GM23338 (cell line): ENCODE measurements around the gene OTUD1. TPM values are rescaled to one million over a fixed set of nuclear protein-coding genes. Genes with fewer than 3 reads are reported as not detected.

ENCODE experiments used
- ATAC-seq: fragments of 200-7000 bp; cut with Tn5 transposase; 3 replicates; pipeline ENCODE4 v1.9.1; 2020
- DNase-seq: peaks from one replicate; pipeline ENCODE4 v3.0.0-alpha.2; 2015; ENCODE audit warnings: low spot score
- H2AFZ ChIP-seq: fragments of 200-600 bp; sonication (generic); 2 replicates; pipeline ENCODE4 v1.8.0; 2016; ENCODE audit warnings: antibody characterized with exemption, mild to moderate bottlenecking, moderate library complexity
- H3F3A ChIP-seq: fragments of 200-600 bp; sonication (generic); replicated peaks from 2 replicates; pipeline ENCODE4 v1.8.0; 2017; ENCODE audit warnings: antibody characterized with exemption, mixed run types, low read depth
- H3K27ac ChIP-seq: fragments of 200-600 bp; sonication (generic); 2 replicates; pipeline ENCODE4 v1.6.1; 2016; ENCODE audit warnings: low read depth
- H3K27me3 ChIP-seq: fragments of 200-600 bp; sonication (generic); 2 replicates; pipeline ENCODE4 v1.8.0; 2016; ENCODE audit warnings: mild to moderate bottlenecking, mixed run types, moderate library complexity; ENCODE audit not compliant: insufficient read depth
- H3K36me3 ChIP-seq: fragments of 200-600 bp; sonication (generic); 2 replicates; pipeline ENCODE4 v1.8.0; 2016; ENCODE audit warnings: mild to moderate bottlenecking; ENCODE audit not compliant: insufficient read depth
- H3K4me1 ChIP-seq: fragments of 200-600 bp; sonication (generic); 2 replicates; pipeline ENCODE4 v1.8.0; 2016; ENCODE audit warnings: mild to moderate bottlenecking, moderate library complexity; ENCODE audit not compliant: insufficient read depth
- H3K4me2 ChIP-seq: fragments of 200-600 bp; sonication (generic); 2 replicates; pipeline ENCODE4 v1.7.1; 2017; ENCODE audit warnings: mixed run types
- H3K4me3 ChIP-seq: fragments of 200-600 bp; sonication (generic); 2 replicates; pipeline ENCODE4 v1.6.1; 2016; ENCODE audit warnings: mixed run types
- H3K79me2 ChIP-seq: fragments of 200-600 bp; sonication (generic); replicated peaks from 2 replicates; pipeline ENCODE4 v1.8.0; 2017; ENCODE audit warnings: mild to moderate bottlenecking; ENCODE audit not compliant: insufficient read depth
- H3K9me2 ChIP-seq: fragments of 200-600 bp; sonication (generic); 2 replicates; pipeline ENCODE4 v1.8.0; 2017; ENCODE audit not compliant: insufficient read depth
- H4K20me1 ChIP-seq: fragments of 200-600 bp; sonication (generic); replicated peaks from 2 replicates; pipeline ENCODE4 v1.8.0; 2017; ENCODE audit warnings: mild to moderate bottlenecking; ENCODE audit not compliant: insufficient read depth
- H3K27ac Mint-ChIP-seq: 2 replicates; pipeline ENCODE4 v1.8.0; 2020; ENCODE audit warnings: inconsistent platforms, mild to moderate bottlenecking, moderate library complexity, mixed read lengths
- H3K27me3 Mint-ChIP-seq: 3 replicates; pipeline ENCODE4 v1.8.0; 2022; ENCODE audit warnings: low read depth, mild to moderate bottlenecking, moderate library complexity, mixed read lengths, inconsistent platforms; ENCODE audit not compliant: insufficient read depth, poor library complexity
- H3K36me3 Mint-ChIP-seq: 3 replicates; pipeline ENCODE4 v1.8.0; 2021; ENCODE audit warnings: low read depth, mild to moderate bottlenecking, inconsistent platforms, moderate library complexity, mixed read lengths
- H3K4me1 Mint-ChIP-seq: 3 replicates; pipeline ENCODE4 v1.8.0; 2020; ENCODE audit warnings: mild to moderate bottlenecking, inconsistent platforms, mixed read lengths
- H3K4me3 Mint-ChIP-seq: 3 replicates; pipeline ENCODE4 v1.8.0; 2021; ENCODE audit warnings: moderate library complexity, mild to moderate bottlenecking, inconsistent platforms, mixed read lengths
- H3K9me3 Mint-ChIP-seq: 3 replicates; pipeline ENCODE4 v1.8.0; 2020; ENCODE audit warnings: moderate library complexity, mild to moderate bottlenecking, inconsistent platforms, mixed read lengths
- CREB1 ChIP-seq: fragments of 250-450 bp; sonication (Bioruptor Pico); IDR thresholded peaks from 2 replicates; pipeline ENCODE4 v1.5.0; 2020; ENCODE audit warnings: low read depth, mild to moderate bottlenecking, moderate library complexity
- CTCF ChIP-seq, 2 experiments: fragments of 200-600 bp in 1 of 2; sonication (generic) in 1 of 2; conservative IDR thresholded peaks; 2 replicates each; pipeline versions ENCODE4 v1.5.1 to v1.6.1; 2016 to 2017; ENCODE audit warnings: antibody characterized with exemption in 2 of 2, low read depth in 2 of 2, mild to moderate bottlenecking in 2 of 2, moderate library complexity in 1 of 2
- ETS1 ChIP-seq: IDR thresholded peaks from 2 replicates; pipeline ENCODE4 v1.6.1; 2016; ENCODE audit warnings: antibody characterized with exemption
- EZH2 ChIP-seq: fragments of 200-600 bp; sonication (generic); IDR thresholded peaks from one replicate; pipeline ENCODE4 v1.8.0; 2017; ENCODE audit warnings: antibody characterized with exemption, mild to moderate bottlenecking, low read depth; ENCODE audit not compliant: unreplicated experiment
- EZH2phosphoT487 ChIP-seq: fragments of 200-600 bp; sonication (generic); IDR thresholded peaks from one replicate; pipeline ENCODE4 v1.8.1; 2018; ENCODE audit warnings: antibody characterized with exemption; ENCODE audit not compliant: unreplicated experiment
- JUNB ChIP-seq: IDR thresholded peaks from one replicate; pipeline ENCODE4 v1.6.1; 2016; ENCODE audit warnings: antibody characterized with exemption; ENCODE audit not compliant: unreplicated experiment
- NANOG ChIP-seq: IDR thresholded peaks from 2 replicates; pipeline ENCODE4 v1.6.1; 2016; ENCODE audit warnings: antibody characterized with exemption, borderline replicate concordance
- POLR2AphosphoS5 ChIP-seq: IDR thresholded peaks from 2 replicates; pipeline ENCODE4 v1.6.1; 2016; ENCODE audit warnings: antibody characterized with exemption, low read depth
- REST ChIP-seq: IDR thresholded peaks from one replicate; pipeline ENCODE4 v1.6.1; 2018; ENCODE audit warnings: antibody characterized with exemption; ENCODE audit not compliant: unreplicated experiment
- STAT1 ChIP-seq: IDR thresholded peaks from one replicate; pipeline ENCODE4 v1.6.1; 2016; ENCODE audit warnings: antibody characterized with exemption; ENCODE audit not compliant: unreplicated experiment
- ZNF114 ChIP-seq: fragments of 250-450 bp; sonication (Bioruptor Pico); IDR thresholded peaks from 2 replicates; pipeline ENCODE4 v1.5.0; 2020; ENCODE audit warnings: mild to moderate bottlenecking, moderate library complexity
- ZNF331 ChIP-seq: fragments of 250-450 bp; sonication (Bioruptor Pico); IDR thresholded peaks from 2 replicates; pipeline ENCODE4 v1.5.0; 2020; ENCODE audit warnings: low read depth, mild to moderate bottlenecking, moderate library complexity
- ZNF462 ChIP-seq: fragments of 250-450 bp; sonication (Bioruptor Pico); IDR thresholded peaks from 2 replicates; pipeline ENCODE4 v1.5.0; 2020; ENCODE audit warnings: mild to moderate bottlenecking, moderate library complexity
- polyA plus RNA-seq: library from polyadenylated mRNA; unstranded; fragments of >200 nt; fragmentation: Nextera tagmentation; extraction: Ambion mirVana; gene quantifications from 2 replicates; pipeline ENCODE4 v1.2.1, GENCODE V29; 2016
- total RNA-seq: library from RNA; depleted of rRNA; stranded (reverse); fragments of >200 nt; shearing (Covaris generic); gene quantifications from 2 replicates; pipeline ENCODE4 v1.2.3, GENCODE V29; 2014

Gene OTUD1
- total and polyA plus RNA-seq, 2 experiments from 2014 or later = 2.5 to 8.3 TPM

- Histone ChIP-seq H3K79me2 (no peaks in the 10 kb centered on the region), H3K9me2 (peaks cover 8% of the 10 kb centered on the region), H3K4me1 (peaks cover 26% of the 10 kb centered on the region), H3K4me2 (no peak overlapping the region), H3K27me3 (no peaks in the 10 kb centered on the region), H3K36me3 (no peaks in the 10 kb centered on the region), H3K4me3 (no peak overlapping the region), H4K20me1 (no peaks in the 10 kb centered on the region), H2AFZ (no peak overlapping the region), H3F3A (no peaks in the 10 kb centered on the region), H3K27ac (no peak overlapping the region)
- H3K27me3 Mint-ChIP-seq = peaks cover 2% of the 10 kb centered on the region
- H3K9me3 Mint-ChIP-seq = no peaks in the 10 kb centered on the region
- H3K4me1 Mint-ChIP-seq = peaks cover 25% of the 10 kb centered on the region
- no peaks in the 10 kb centered on the region for H3K36me3 Mint-ChIP-seq
- DNase-seq = no peak
- no peak overlapping the region for H3K27ac Mint-ChIP-seq
- TF ChIP-seq NANOG (no peak), ZNF114 (no peak), ZNF331 (no peak), POLR2AphosphoS5 (no peak), ZNF462 (no peak), STAT1 (no peak), EZH2phosphoT487 (no peak), ETS1 (no peak), CTCF (conservative IDR thresholded peaks at IDR 0.05; ENCODE audit: low read depth in 2 of 2) (no peak), REST (no peak), EZH2 (no peak), JUNB (no peak), CREB1 (CRISPR knock-in tag) (no peak)
- H3K4me3 Mint-ChIP-seq = no peak overlapping the region
- no peak for ATAC-seq
Measured at GRCh38 chr10:23453465-23453864, 14.6 kb downstream of the OTUD1 start.
